OCI-LY7 (cell line): ENCODE measurements around the gene MTMR4.
"Not testable (repeated sequence)": the region's sequence is repeated elsewhere in the genome, so short reads cannot be mapped to it uniquely, and the experiment has no call there.

Experiments
- EZH2phosphoT487 ChIP-seq: fragments of 200-600 bp; sonication (generic); IDR thresholded peaks from 2 replicates; pipeline ENCODE4 v1.6.1; 2018; ENCODE audit warnings: low read depth, borderline replicate concordance, mild to moderate bottlenecking, mixed run types, antibody characterized with exemption, low read length, moderate library complexity, mixed read lengths
- TF ChIP-seq, protein P1 (sequence below): fragments of 200-600 bp; sonication (generic); conservative IDR thresholded peaks from 2 replicates; pipeline ENCODE4 v1.5.1; 2014; ENCODE audit warnings: mild to moderate bottlenecking, antibody characterized with exemption, low read length, moderate library complexity, mixed read lengths

DNA sequence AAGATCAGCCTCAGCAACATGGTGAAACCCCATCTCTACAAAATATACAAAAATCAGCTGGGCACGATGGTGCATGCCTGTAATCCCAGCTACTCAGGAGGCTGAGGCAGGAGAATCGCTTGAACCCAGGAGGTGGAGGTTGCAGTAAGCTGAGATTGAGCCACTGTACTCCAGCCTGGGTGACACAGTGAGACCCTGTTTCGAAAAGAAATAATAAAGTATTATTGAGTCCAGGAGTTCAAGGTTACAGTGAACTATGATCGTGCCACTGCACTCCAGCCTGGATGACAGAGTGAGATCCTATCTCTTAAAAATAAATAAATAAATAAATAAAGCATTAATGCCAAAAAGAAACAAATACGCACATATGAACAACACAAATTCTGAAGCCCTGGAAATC lies 32.6 kb downstream of the MTMR4 start:
- TF ChIP-seq, protein P1, sequence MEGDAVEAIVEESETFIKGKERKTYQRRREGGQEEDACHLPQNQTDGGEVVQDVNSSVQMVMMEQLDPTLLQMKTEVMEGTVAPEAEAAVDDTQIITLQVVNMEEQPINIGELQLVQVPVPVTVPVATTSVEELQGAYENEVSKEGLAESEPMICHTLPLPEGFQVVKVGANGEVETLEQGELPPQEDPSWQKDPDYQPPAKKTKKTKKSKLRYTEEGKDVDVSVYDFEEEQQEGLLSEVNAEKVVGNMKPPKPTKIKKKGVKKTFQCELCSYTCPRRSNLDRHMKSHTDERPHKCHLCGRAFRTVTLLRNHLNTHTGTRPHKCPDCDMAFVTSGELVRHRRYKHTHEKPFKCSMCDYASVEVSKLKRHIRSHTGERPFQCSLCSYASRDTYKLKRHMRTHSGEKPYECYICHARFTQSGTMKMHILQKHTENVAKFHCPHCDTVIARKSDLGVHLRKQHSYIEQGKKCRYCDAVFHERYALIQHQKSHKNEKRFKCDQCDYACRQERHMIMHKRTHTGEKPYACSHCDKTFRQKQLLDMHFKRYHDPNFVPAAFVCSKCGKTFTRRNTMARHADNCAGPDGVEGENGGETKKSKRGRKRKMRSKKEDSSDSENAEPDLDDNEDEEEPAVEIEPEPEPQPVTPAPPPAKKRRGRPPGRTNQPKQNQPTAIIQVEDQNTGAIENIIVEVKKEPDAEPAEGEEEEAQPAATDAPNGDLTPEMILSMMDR: not testable (repeated sequence)
- TF ChIP-seq EZH2phosphoT487: not testable (repeated sequence)
